ENCODE measurements around the gene MYO1B.

MYO1B gene

GRCh38 chr2:191321861-191322662, 76.9 kb downstream of the MYO1B start:
- no peak overlapping the region for H3K27ac ChIP-seq
- TF ChIP-seq CTCF (conservative IDR thresholded peaks at IDR 0.05) = no peak

- no peak overlapping the region for H3K27ac ChIP-seq
- no peak for TF ChIP-seq CTCF (conservative IDR thresholded peaks at IDR 0.05)
Measured at GRCh38 chr2:191322828-191323506, 77.8 kb downstream of the MYO1B start.

- TF ChIP-seq CTCF (conservative IDR thresholded peaks at IDR 0.05) = no peak
- H3K27ac ChIP-seq = no peak overlapping the region
Measured at GRCh38 chr2:191325651-191326365, 80.6 kb downstream of the MYO1B start.

GRCh38 chr2:191327484-191327883, 82.3 kb downstream of the MYO1B start:
- TF ChIP-seq CTCF (conservative IDR thresholded peaks at IDR 0.05) = no peak
- no peak overlapping the region for H3K27ac ChIP-seq

- peak overlapping the region; percentile 31; the same call in 1 of the 2 replicates for H3K27ac ChIP-seq
- no peak for TF ChIP-seq CTCF (conservative IDR thresholded peaks at IDR 0.05)
Measured at GRCh38 chr2:191328150-191328809, 83.1 kb downstream of the MYO1B start.

GRCh38 chr2:191329841-191330240, 84.6 kb downstream of the MYO1B start:
- H3K27ac ChIP-seq = peak overlapping the region; percentile 62
- TF ChIP-seq CTCF (conservative IDR thresholded peaks at IDR 0.05) = no peak
